ENCODE results near the gene OTUB1. TPM values are rescaled to one million over a fixed set of nuclear protein-coding genes. Genes with fewer than 3 reads are reported as not detected.

Gene OTUB1
- total and polyA plus RNA-seq, 2 of the 4 experiments (the other 2 are of a cell fraction) = 69.0 to 168 TPM

DNA sequence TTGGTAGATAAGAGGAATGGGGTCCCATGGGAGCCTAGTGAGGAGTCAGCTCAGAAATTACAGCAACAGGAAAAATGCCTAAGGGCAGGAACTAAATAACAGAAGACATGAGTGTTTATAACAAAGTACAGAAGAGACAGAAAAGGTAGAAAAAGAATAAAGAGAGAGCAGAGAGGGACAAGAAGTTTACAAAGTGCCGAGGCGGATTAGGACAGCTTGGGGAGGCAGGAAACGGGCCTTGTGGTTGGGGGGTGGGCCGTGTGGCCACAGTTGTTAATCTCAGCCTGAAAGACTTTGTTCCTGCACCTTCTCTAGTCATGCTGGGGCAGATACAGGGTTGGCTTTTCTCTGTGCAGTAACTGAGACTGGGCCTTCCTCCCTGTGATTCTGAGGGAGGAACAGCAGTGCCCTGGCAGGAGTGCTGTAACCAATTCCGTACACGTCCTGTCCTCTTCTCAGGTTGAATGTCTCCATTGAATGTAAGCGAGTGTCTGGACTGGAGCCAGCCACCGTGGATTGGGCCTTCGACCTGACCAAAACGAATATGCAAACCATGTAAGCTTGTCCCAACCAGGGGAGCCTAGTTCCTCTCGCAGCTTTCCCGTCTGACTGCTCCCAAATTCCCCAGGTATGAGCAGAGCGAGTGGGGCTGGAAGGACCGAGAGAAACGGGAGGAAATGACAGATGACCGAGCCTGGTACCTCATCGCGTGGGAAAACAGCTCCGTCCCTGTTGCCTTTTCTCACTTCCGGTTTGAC is 34.3 kb upstream of the OTUB1 start (continued):
- no peak for TF ChIP-seq RAD21 (IDR thresholded peaks at IDR 0.05; ENCODE audit: low read length)

DNA sequence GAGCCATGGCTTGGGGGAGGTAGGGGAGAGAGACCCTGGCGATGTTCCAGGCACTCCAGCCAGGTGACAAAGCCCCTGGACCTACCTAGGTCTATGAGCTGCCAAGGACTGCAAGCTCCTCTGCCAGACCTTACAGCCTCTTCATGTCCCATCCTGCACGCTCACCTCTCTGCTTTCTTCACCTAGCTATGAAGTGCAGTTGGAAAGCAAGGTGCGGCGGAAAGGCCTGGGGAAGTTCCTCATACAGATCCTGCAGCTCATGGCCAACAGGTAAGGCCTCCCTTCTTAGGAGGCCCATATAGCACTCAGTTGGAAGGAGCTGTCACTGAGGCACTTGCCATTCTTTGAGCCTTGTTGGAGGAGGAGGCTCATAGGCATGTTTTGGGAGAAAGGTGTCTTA is 33.7 kb upstream of the OTUB1 start:
- Histone ChIP-seq H3K56ac (ENCODE audit: extremely low read depth, insufficient read depth, low read length) (no peak overlapping the region), H4K20me1 (ENCODE audit: insufficient read depth, low read length) (no peaks in the 10 kb centered on the region), H2AFZ (replicated peaks; ENCODE audit: low read length, poor library complexity) (no peak overlapping the region), H3K4me2 (ENCODE audit: low read depth, low read length) (no peak overlapping the region), H3K27me3 (ENCODE audit: control insufficient read depth, insufficient read depth, low read length) (no peaks in the 10 kb centered on the region), H2BK120ac (ENCODE audit: low read depth, low read length) (no peak overlapping the region), H3K79me1 (ENCODE audit: low read depth in 1 of 2, low read length in 2 of 2) (peaks cover 0 to 9% of the 10 kb centered on the region in 2 experiments; a peak in 3 of 4 replicates), H3K4me1 (ENCODE audit: control insufficient read depth, insufficient read depth, low read length) (no peaks in the 10 kb centered on the region), H2AK5ac (ENCODE audit: low read depth, low read length) (no peak overlapping the region), H3K18ac (ENCODE audit: low read depth, low read length) (no peak overlapping the region), H2BK5ac (ENCODE audit: low read depth, low read length, poor library complexity, severe bottlenecking) (no peak overlapping the region), H3K9ac (ENCODE audit: low read depth, low read length) (no peak overlapping the region), H3K27ac (ENCODE audit: insufficient read depth, low read length) (no peak overlapping the region), H3K9me1 (ENCODE audit: insufficient read depth, low read length) (peaks cover 5% of the 10 kb centered on the region; the same call in 1 of the 2 replicates), H4K8ac (ENCODE audit: low read depth in 2 of 2, low read length in 2 of 2) (no peak overlapping the region), H3K14ac (replicated peaks; ENCODE audit: low read depth, low read length) (no peak overlapping the region), H3K4me3 (ENCODE audit: insufficient read depth, low read depth, low read length) (no peak overlapping the region), H3K9me3 (ENCODE audit: control insufficient read depth, insufficient read depth, low read length) (no peaks in the 10 kb centered on the region), H2AK9ac (replicated peaks; ENCODE audit: low read depth, low read length, poor library complexity) (no peak overlapping the region), H2BK15ac (ENCODE audit: low read depth, low read length) (no peak overlapping the region), H2BK20ac (ENCODE audit: low read depth, low read length) (no peak overlapping the region), H3K36me3 (ENCODE audit: control insufficient read depth, insufficient read depth, low read length) (peaks cover 45% of the 10 kb centered on the region), H3K23ac (ENCODE audit: low read depth, low read length) (no peak overlapping the region), H4K5ac (ENCODE audit: low read depth, low read length) (no peak overlapping the region), H3K4ac (ENCODE audit: low read depth, low read length) (no peak overlapping the region), H4K91ac (ENCODE audit: insufficient read depth, low read depth, low read length) (no peak overlapping the region)
- no TSS peak for BruUV-seq (replicated peaks)
- DNase-seq (no peak), ATAC-seq (ENCODE audit: low read depth) (no peak)
- dilution Hi-C loops (cut with HindIII; ENCODE audit: low sequenced_read_pairs, unreplicated experiment) (no loop called here), in situ Hi-C loops (cut with MboI; ENCODE audit: low sequenced_read_pairs) (no loop called here), intact Hi-C loops (cut with micrococcal nuclease) (no loop called here)
- POLR2A ChIA-PET (ENCODE audit: unreplicated experiment) = no interaction called here
- CTCF ChIA-PET = interaction anchor here (1.1 kb wide), 1 partner anchor 18 kb away, joined by 4 read pairs; no protein-coding TSS in a partner anchor
- TF ChIP-seq, protein P1, sequence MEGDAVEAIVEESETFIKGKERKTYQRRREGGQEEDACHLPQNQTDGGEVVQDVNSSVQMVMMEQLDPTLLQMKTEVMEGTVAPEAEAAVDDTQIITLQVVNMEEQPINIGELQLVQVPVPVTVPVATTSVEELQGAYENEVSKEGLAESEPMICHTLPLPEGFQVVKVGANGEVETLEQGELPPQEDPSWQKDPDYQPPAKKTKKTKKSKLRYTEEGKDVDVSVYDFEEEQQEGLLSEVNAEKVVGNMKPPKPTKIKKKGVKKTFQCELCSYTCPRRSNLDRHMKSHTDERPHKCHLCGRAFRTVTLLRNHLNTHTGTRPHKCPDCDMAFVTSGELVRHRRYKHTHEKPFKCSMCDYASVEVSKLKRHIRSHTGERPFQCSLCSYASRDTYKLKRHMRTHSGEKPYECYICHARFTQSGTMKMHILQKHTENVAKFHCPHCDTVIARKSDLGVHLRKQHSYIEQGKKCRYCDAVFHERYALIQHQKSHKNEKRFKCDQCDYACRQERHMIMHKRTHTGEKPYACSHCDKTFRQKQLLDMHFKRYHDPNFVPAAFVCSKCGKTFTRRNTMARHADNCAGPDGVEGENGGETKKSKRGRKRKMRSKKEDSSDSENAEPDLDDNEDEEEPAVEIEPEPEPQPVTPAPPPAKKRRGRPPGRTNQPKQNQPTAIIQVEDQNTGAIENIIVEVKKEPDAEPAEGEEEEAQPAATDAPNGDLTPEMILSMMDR (conservative IDR thresholded peaks at IDR 0.05; ENCODE audit: low read depth, low read length) = no peak
- WGBS, 2 experiments (ENCODE audit: extremely low coverage in 2 of 2, insufficient read length in 1 of 2) = 100% methylated on average over 1 of the region's 4 CpGs; no CpG with 5 or more reads in 1 of the 2 experiments
